ENCODE results near the gene CDCA5.
A peak's percentile ranks its signal among the peaks of the same experiment; 100 is the strongest.
"Not testable (repeated sequence)": the region's sequence is repeated elsewhere in the genome, so short reads cannot be mapped to it uniquely, and the experiment has no call there.

The CDCA5 gene

DNA sequence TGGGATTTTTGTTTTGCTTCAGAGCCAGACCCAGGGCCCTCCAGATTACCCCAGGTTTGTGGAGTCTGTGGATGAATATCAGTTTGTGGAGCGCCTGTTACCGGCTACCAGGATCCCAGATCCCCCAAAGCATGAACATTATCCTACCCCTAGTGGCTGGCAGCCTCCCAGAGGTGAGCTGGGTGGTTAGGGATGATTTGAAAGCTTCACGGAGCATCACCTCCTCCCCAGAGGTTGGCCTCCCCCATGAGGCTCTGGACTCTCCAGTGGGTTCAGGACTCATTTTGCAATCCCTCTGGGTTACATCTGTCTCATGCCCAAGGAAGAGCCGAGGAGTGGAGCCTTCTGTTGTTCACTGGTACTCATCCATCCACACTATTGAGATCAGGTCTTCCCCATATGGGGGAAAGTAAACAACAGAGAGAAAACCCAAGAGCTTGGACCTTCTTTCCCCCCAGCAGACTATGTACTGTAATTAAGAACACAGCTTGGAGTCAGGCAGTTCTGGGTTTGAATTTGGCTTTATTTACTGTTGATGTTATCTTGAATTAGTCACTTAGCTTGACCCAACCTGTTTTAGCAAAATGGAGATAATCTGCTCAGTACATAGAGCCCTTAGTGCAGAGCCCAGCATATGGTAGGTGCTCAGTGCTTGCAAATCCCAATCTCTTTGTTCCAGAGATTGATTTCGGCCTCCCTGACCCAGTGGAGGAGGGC, 40.8 kb upstream of the CDCA5 start:
- H3K4me3 ChIP-seq (ENCODE audit: low read depth, low read length) = no peak overlapping the region
- TF ChIP-seq, protein P1, sequence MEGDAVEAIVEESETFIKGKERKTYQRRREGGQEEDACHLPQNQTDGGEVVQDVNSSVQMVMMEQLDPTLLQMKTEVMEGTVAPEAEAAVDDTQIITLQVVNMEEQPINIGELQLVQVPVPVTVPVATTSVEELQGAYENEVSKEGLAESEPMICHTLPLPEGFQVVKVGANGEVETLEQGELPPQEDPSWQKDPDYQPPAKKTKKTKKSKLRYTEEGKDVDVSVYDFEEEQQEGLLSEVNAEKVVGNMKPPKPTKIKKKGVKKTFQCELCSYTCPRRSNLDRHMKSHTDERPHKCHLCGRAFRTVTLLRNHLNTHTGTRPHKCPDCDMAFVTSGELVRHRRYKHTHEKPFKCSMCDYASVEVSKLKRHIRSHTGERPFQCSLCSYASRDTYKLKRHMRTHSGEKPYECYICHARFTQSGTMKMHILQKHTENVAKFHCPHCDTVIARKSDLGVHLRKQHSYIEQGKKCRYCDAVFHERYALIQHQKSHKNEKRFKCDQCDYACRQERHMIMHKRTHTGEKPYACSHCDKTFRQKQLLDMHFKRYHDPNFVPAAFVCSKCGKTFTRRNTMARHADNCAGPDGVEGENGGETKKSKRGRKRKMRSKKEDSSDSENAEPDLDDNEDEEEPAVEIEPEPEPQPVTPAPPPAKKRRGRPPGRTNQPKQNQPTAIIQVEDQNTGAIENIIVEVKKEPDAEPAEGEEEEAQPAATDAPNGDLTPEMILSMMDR (conservative IDR thresholded peaks at IDR 0.05; ENCODE audit: low read depth, low read length) = no peak
- DNase-seq (ENCODE audit: low read depth) = no peak

DNA sequence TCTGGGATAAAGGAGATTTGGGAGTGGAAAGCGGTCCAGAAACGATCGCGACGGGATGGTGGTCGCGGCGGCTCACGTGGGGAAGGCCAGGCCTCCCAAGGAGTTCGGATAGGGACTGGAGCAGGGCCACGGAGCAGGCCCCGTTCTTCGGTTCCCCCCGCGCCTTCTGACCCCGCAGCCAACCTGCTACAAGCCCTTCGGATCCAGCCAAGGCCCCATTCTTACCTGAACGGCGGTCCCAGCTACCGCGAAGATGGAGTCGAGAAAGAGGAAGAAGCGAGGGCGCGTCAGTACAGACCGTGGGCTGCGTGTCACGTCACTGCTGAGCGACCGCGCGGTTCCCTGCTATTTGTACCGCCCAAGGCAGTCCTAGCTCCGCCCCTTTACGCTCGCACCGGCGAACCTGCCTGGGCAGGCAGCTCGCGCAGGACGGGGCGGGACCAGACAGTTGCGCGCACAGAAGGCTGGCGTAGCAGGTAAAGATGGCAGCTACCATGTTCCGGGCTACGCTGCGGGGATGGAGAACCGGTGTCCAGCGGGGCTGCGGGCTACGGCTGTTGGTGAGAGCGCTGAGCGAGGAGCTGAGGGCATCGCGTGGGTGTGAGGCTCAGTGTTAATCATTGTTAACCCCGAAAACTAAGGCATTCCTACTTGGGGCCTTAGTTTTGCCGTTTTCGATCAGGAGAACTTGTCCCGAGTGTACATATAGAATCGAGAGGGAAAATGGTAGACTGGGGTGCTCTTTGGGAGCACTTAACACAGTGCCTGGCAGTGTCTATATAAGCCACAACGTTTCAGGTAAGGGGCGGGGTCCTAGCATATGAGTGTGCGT, 38.2 kb upstream of the CDCA5 start, which contains the start of the genes FAU and MRPL49:
FAU (minus strand) TSS at position 270 of the 832 bp plus-strand sequence. CDS start 321 bp downstream, outside the sequence.
MRPL49 (plus strand) TSS at position 457 of the 832 bp plus-strand sequence; CDS start at position 483, 26 bp downstream.
- peak within 1 kb of the TSS; percentile 98 for H3K4me3 ChIP-seq (ENCODE audit: low read depth, low read length)
- TF ChIP-seq, protein P1 (conservative IDR thresholded peaks at IDR 0.05; ENCODE audit: low read depth, low read length) = no peak
- peak; percentile 99 for DNase-seq (ENCODE audit: low read depth)

DNA sequence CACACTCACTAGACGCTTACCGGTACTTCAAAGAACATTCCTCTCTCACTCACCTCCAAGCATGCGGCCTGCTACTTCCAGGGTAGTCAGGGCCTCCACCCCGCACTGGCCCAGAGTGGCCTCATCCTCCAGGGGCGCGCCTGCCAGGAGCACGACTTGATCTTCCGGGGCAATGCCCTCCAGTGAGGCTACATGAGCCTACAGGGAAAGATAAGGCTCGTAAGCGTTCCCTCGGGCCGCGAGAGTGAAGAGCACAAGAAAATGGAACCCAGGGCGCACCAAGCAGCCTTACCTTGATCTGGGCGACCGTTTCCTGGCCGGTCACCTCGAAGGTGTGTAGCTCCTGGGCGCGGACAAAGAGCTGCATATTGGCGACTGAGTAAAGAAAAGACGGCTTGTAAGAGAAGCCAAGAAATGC, 37.6 kb upstream of the CDCA5 start:
- TF ChIP-seq, protein P1 (conservative IDR thresholded peaks at IDR 0.05; ENCODE audit: low read depth, low read length) = no peak
- peak overlapping the region; percentile 98 for H3K4me3 ChIP-seq (ENCODE audit: low read depth, low read length)
- no peak for DNase-seq (ENCODE audit: low read depth)

DNA sequence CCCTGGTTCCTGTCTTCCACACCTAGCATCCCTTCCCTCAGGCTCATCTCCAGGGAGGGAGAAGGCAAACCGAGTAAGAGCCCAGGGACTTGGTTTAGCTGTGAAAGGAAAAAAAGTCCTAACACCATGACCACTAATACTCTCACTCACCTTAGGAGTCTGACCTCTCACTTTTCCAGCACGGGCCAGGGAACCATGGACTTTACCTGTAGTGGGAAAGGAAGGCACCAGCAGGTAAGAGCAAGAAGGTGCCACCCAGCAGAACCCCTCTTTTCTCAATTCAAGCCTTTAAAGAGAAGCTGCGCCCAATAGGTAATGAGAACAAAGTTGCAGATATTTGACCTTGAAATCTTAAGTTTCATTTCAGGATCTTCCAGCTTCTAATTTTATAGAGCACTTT, 37.0 kb upstream of the CDCA5 start:
- TF ChIP-seq, protein P1 (conservative IDR thresholded peaks at IDR 0.05; ENCODE audit: low read depth, low read length) = no peak
- H3K4me3 ChIP-seq (ENCODE audit: low read depth, low read length) = peak overlapping the region; percentile 98
- no peak for DNase-seq (ENCODE audit: low read depth)

DNA sequence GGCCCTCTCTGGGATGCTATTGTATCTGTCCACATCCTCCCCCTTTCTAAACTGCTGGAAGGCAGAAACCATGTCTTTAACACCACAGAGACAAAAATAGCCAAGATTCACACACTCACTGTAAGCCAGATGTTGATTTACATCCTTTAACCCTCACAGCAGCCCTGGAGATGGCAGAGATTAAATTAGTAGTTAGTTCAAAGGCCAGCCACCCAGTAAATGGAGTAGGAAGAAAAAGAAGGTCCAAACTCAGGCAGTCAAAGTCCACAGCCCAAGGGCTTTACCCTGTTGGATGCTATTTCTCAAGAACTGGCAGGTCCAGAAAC, 35.8 kb upstream of the CDCA5 start:
- no peak overlapping the region for H3K4me3 ChIP-seq (ENCODE audit: low read depth, low read length)
- no peak for DNase-seq (ENCODE audit: low read depth)
- TF ChIP-seq, protein P1 (conservative IDR thresholded peaks at IDR 0.05; ENCODE audit: low read depth, low read length) = no peak

DNA sequence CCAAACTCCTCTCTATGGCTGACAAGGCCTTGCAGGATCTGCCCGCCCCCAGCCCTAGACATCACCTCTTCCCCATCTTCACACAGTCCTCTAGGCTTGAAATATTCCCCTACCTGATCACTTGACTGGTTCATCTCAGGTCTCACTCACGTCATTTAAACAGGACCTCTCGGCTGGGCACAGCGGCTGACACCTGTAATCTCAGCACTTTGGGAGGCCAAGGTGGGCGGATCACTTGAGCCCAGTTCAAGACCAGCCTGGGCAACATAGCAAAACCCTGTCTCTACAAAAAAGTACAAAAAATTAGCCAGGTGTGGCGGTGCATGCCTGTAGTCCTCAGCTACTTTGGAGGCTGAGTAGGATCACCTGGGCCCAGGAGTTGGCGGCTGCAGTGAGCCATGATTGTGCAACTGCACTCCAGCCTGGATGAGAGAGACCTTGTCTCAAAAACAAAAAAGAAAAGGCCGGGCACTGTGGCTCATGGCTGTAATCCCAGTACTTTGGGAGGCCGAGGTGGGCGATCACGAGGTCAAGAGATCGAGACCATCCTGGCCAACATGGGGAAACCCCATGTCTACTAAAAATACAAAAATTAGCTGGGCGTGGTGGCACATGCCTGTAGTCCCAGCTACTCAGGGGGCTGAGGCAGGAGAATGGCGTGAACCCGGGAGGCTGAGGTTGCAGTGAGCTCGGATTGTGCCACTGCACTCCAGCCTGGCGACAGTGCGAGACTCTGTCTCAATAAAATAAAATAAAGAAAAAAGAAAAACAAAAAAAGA, 35.2 kb upstream of the CDCA5 start:
- DNase-seq (ENCODE audit: low read depth); H3K4me3 ChIP-seq (ENCODE audit: low read depth, low read length): not testable (repeated sequence)

Data from choroid plexus epithelial cell (primary cell).